ENCODE data around the gene RXYLT1.
"Not testable (repeated sequence)": the region's sequence is repeated elsewhere in the genome, so short reads cannot be mapped to it uniquely, and the experiment has no call there.

Gene RXYLT1

GRCh38 chr12:63822352-63822751 lies 42.6 kb downstream of the RXYLT1 start:
- peaks cover 9% of the 10 kb centered on the region for H3K4me1 ChIP-seq (ENCODE audit: control insufficient read depth, insufficient read depth, low read length)
- peak overlapping the region; percentile 86 for H3K4me3 ChIP-seq (ENCODE audit: low read length)
- no peaks in the 10 kb centered on the region for H3K27me3 ChIP-seq (replicated peaks; ENCODE audit: control insufficient read depth, insufficient read depth, low read length)
- no peaks in the 10 kb centered on the region for H3K9me3 ChIP-seq (ENCODE audit: control insufficient read depth, low read length)
- peak overlapping the region; percentile 77 for H3K9ac ChIP-seq (ENCODE audit: low read length)
- H3K36me3 ChIP-seq (ENCODE audit: control insufficient read depth, insufficient read depth, low read length, severe bottlenecking), result no peaks in the 10 kb centered on the region
- DNase-seq (ENCODE audit: low read depth), result no peak

- Histone ChIP-seq H3K4me1 (ENCODE audit: control insufficient read depth, insufficient read depth, low read length) (peaks cover 9% of the 10 kb centered on the region), H3K9me3 (ENCODE audit: control insufficient read depth, low read length) (no peaks in the 10 kb centered on the region), H3K4me3 (ENCODE audit: low read length) (no peak overlapping the region), H3K27me3 (replicated peaks; ENCODE audit: control insufficient read depth, insufficient read depth, low read length) (no peaks in the 10 kb centered on the region), H3K9ac (ENCODE audit: low read length) (no peak overlapping the region), H3K36me3 (ENCODE audit: control insufficient read depth, insufficient read depth, low read length, severe bottlenecking) (no peaks in the 10 kb centered on the region)
- no peak for DNase-seq (ENCODE audit: low read depth)
Measured at GRCh38 chr12:63823040-63823439, 43.3 kb downstream of the RXYLT1 start.

- peak; percentile 89 for DNase-seq (ENCODE audit: low read depth)
Measured at GRCh38 chr12:63826006-63826585, 46.4 kb downstream of the RXYLT1 start.

GRCh38 chr12:63828867-63829266 lies 49.2 kb downstream of the RXYLT1 start:
- no peak overlapping the region for H3K9ac ChIP-seq (ENCODE audit: low read length)
- H3K4me1 ChIP-seq (ENCODE audit: control insufficient read depth, insufficient read depth, low read length), result peaks cover 3% of the 10 kb centered on the region

More at GRCh38 chr12:63826006-63826585, 46.4 kb downstream of the RXYLT1 start:
- Histone ChIP-seq H3K9ac (ENCODE audit: low read length) (no peak overlapping the region), H3K9me3 (ENCODE audit: control insufficient read depth, low read length) (peaks cover 11% of the 10 kb centered on the region), H3K36me3 (ENCODE audit: control insufficient read depth, insufficient read depth, low read length, severe bottlenecking) (no peaks in the 10 kb centered on the region), H3K27me3 (replicated peaks; ENCODE audit: control insufficient read depth, insufficient read depth, low read length) (no peaks in the 10 kb centered on the region), H3K4me3 (ENCODE audit: low read length) (no peak overlapping the region), H3K4me1 (ENCODE audit: control insufficient read depth, insufficient read depth, low read length) (peaks cover 9% of the 10 kb centered on the region)

GRCh38 chr12:63836046-63836445 lies 56.3 kb downstream of the RXYLT1 start:
- no peak for DNase-seq (ENCODE audit: low read depth)
- Histone ChIP-seq H3K4me3 (ENCODE audit: low read length) (no peak overlapping the region), H3K36me3 (ENCODE audit: control insufficient read depth, insufficient read depth, low read length, severe bottlenecking) (no peaks in the 10 kb centered on the region), H3K9ac (ENCODE audit: low read length) (no peak overlapping the region), H3K9me3 (ENCODE audit: control insufficient read depth, low read length) (no peaks in the 10 kb centered on the region), H3K4me1 (ENCODE audit: control insufficient read depth, insufficient read depth, low read length) (no peaks in the 10 kb centered on the region), H3K27me3 (replicated peaks; ENCODE audit: control insufficient read depth, insufficient read depth, low read length) (no peaks in the 10 kb centered on the region)

More at GRCh38 chr12:63828867-63829266, 49.2 kb downstream of the RXYLT1 start:
- H3K9me3 ChIP-seq (ENCODE audit: control insufficient read depth, low read length), result peaks cover 11% of the 10 kb centered on the region
- DNase-seq (ENCODE audit: low read depth), result no peak
- H3K36me3 ChIP-seq (ENCODE audit: control insufficient read depth, insufficient read depth, low read length, severe bottlenecking), result no peaks in the 10 kb centered on the region
- no peak overlapping the region for H3K4me3 ChIP-seq (ENCODE audit: low read length)
- no peaks in the 10 kb centered on the region for H3K27me3 ChIP-seq (replicated peaks; ENCODE audit: control insufficient read depth, insufficient read depth, low read length)

- no peak for DNase-seq (ENCODE audit: low read depth)
- H3K4me1 ChIP-seq (ENCODE audit: control insufficient read depth, insufficient read depth, low read length), result no peaks in the 10 kb centered on the region
- H3K9ac ChIP-seq (ENCODE audit: low read length), result no peak overlapping the region
- no peak overlapping the region for H3K4me3 ChIP-seq (ENCODE audit: low read length)
- no peaks in the 10 kb centered on the region for H3K27me3 ChIP-seq (replicated peaks; ENCODE audit: control insufficient read depth, insufficient read depth, low read length)
- no peaks in the 10 kb centered on the region for H3K9me3 ChIP-seq (ENCODE audit: control insufficient read depth, low read length)
- H3K36me3 ChIP-seq (ENCODE audit: control insufficient read depth, insufficient read depth, low read length, severe bottlenecking), result no peaks in the 10 kb centered on the region
Measured at GRCh38 chr12:63836936-63837335, 57.2 kb downstream of the RXYLT1 start.

- Histone ChIP-seq H3K9me3 (ENCODE audit: control insufficient read depth, low read length) (no peaks in the 10 kb centered on the region), H3K27me3 (replicated peaks; ENCODE audit: control insufficient read depth, insufficient read depth, low read length) (no peaks in the 10 kb centered on the region), H3K4me3 (ENCODE audit: low read length) (no peak overlapping the region), H3K4me1 (ENCODE audit: control insufficient read depth, insufficient read depth, low read length) (peaks cover 2% of the 10 kb centered on the region), H3K36me3 (ENCODE audit: control insufficient read depth, insufficient read depth, low read length, severe bottlenecking) (no peaks in the 10 kb centered on the region), H3K9ac (ENCODE audit: low read length) (no peak overlapping the region)
- no peak for DNase-seq (ENCODE audit: low read depth)
Measured at GRCh38 chr12:63838411-63838810, 58.7 kb downstream of the RXYLT1 start.

GRCh38 chr12:63841011-63841410 lies 61.3 kb downstream of the RXYLT1 start:
- H3K27me3 ChIP-seq (replicated peaks; ENCODE audit: control insufficient read depth, insufficient read depth, low read length), result no peaks in the 10 kb centered on the region
- no peak for DNase-seq (ENCODE audit: low read depth)
- no peaks in the 10 kb centered on the region for H3K36me3 ChIP-seq (ENCODE audit: control insufficient read depth, insufficient read depth, low read length, severe bottlenecking)
- H3K9me3 ChIP-seq (ENCODE audit: control insufficient read depth, low read length), result no peaks in the 10 kb centered on the region
- no peak overlapping the region for H3K9ac ChIP-seq (ENCODE audit: low read length)
- H3K4me1 ChIP-seq (ENCODE audit: control insufficient read depth, insufficient read depth, low read length), result peaks cover 2% of the 10 kb centered on the region
- H3K4me3 ChIP-seq (ENCODE audit: low read length), result no peak overlapping the region

- Histone ChIP-seq H3K36me3 (ENCODE audit: control insufficient read depth, insufficient read depth, low read length, severe bottlenecking) (no peaks in the 10 kb centered on the region), H3K4me3 (ENCODE audit: low read length) (no peak overlapping the region), H3K27me3 (replicated peaks; ENCODE audit: control insufficient read depth, insufficient read depth, low read length) (no peaks in the 10 kb centered on the region), H3K4me1 (ENCODE audit: control insufficient read depth, insufficient read depth, low read length) (peaks cover 8% of the 10 kb centered on the region), H3K9ac (ENCODE audit: low read length) (no peak overlapping the region), H3K9me3 (ENCODE audit: control insufficient read depth, low read length) (no peaks in the 10 kb centered on the region)
- no peak for DNase-seq (ENCODE audit: low read depth)
Measured at GRCh38 chr12:63841571-63841970, 61.9 kb downstream of the RXYLT1 start.

- H3K9me3 ChIP-seq (ENCODE audit: control insufficient read depth, low read length); H3K36me3 ChIP-seq (ENCODE audit: control insufficient read depth, insufficient read depth, low read length, severe bottlenecking); DNase-seq (ENCODE audit: low read depth); H3K27me3 ChIP-seq (replicated peaks; ENCODE audit: control insufficient read depth, insufficient read depth, low read length): not testable (repeated sequence)
- Histone ChIP-seq H3K9ac (ENCODE audit: low read length) (peak overlapping the region; percentile 92), H3K4me3 (ENCODE audit: low read length) (peak overlapping the region; percentile 93), H3K4me1 (ENCODE audit: control insufficient read depth, insufficient read depth, low read length) (peaks cover 13% of the 10 kb centered on the region)
Measured at GRCh38 chr12:63842750-63843149, 63.0 kb downstream of the RXYLT1 start.

GRCh38 chr12:63843254-63843720 lies 63.6 kb downstream of the RXYLT1 start:
- H3K9ac ChIP-seq (ENCODE audit: low read length), result peak overlapping the region; percentile 92
- no peaks in the 10 kb centered on the region for H3K27me3 ChIP-seq (replicated peaks; ENCODE audit: control insufficient read depth, insufficient read depth, low read length)
- H3K9me3 ChIP-seq (ENCODE audit: control insufficient read depth, low read length), result no peaks in the 10 kb centered on the region
- no peak for DNase-seq (ENCODE audit: low read depth)
- H3K4me1 ChIP-seq (ENCODE audit: control insufficient read depth, insufficient read depth, low read length), result peaks cover 15% of the 10 kb centered on the region
- H3K36me3 ChIP-seq (ENCODE audit: control insufficient read depth, insufficient read depth, low read length, severe bottlenecking), result no peaks in the 10 kb centered on the region
- H3K4me3 ChIP-seq (ENCODE audit: low read length), result peak overlapping the region; percentile 93

Measured in adipocyte (in vitro differentiated cells).